HG02678 (cell line): ENCODE results near the gene MYO5B.
A peak's percentile ranks its signal among the peaks of the same experiment; 100 is the strongest.
"Not testable (repeated sequence)": the region's sequence is repeated elsewhere in the genome, so short reads cannot be mapped to it uniquely, and the experiment has no call there.

Source experiments
- ATAC-seq: cut with Tn5 transposase; IDR thresholded peaks from one replicate; pipeline ENCODE4 v1.9.1; 2021; ENCODE audit warnings: mild to moderate bottlenecking, moderate library complexity; ENCODE audit not compliant: unreplicated experiment

The MYO5B gene

GRCh38 chr18:49892148-49892924, 302.6 kb downstream of the MYO5B start:
- ATAC-seq, result no peak

GRCh38 chr18:49890041-49890440, 304.9 kb downstream of the MYO5B start:
- ATAC-seq, result no peak

GRCh38 chr18:49889552-49889951, 305.4 kb downstream of the MYO5B start:
- not testable (repeated sequence) for ATAC-seq

- no peak for ATAC-seq
Observed at GRCh38 chr18:49886891-49887764, 307.8 kb downstream of the MYO5B start.

GRCh38 chr18:49884959-49885358, 310.0 kb downstream of the MYO5B start:
- no peak for ATAC-seq

- ATAC-seq, result no peak
Observed at GRCh38 chr18:49884465-49884864, 310.5 kb downstream of the MYO5B start.

GRCh38 chr18:49880661-49881060, 314.3 kb downstream of the MYO5B start:
- no peak for ATAC-seq

- ATAC-seq, result no peak
Observed at GRCh38 chr18:49879271-49879580, 315.7 kb downstream of the MYO5B start.

- ATAC-seq, result no peak
Observed at GRCh38 chr18:49878567-49879270, 316.2 kb downstream of the MYO5B start.

GRCh38 chr18:49878015-49878414, 316.9 kb downstream of the MYO5B start:
- no peak for ATAC-seq

- ATAC-seq, result no peak
Observed at GRCh38 chr18:49876536-49876935, 318.4 kb downstream of the MYO5B start.

GRCh38 chr18:49875783-49876182, 319.2 kb downstream of the MYO5B start:
- ATAC-seq, result no peak

- ATAC-seq, result no peak
Observed at GRCh38 chr18:49875155-49875554, 319.8 kb downstream of the MYO5B start.

GRCh38 chr18:49874238-49874637, 320.7 kb downstream of the MYO5B start:
- no peak for ATAC-seq

GRCh38 chr18:49869354-49869753, 325.6 kb downstream of the MYO5B start:
- no peak for ATAC-seq

GRCh38 chr18:49866680-49867079, 328.3 kb downstream of the MYO5B start:
- ATAC-seq, result no peak

- ATAC-seq, result peak; percentile 61
Observed at GRCh38 chr18:49865401-49865800, 329.5 kb downstream of the MYO5B start.

GRCh38 chr18:49863769-49864621, 331.0 kb downstream of the MYO5B start:
- no peak for ATAC-seq

- ATAC-seq, result no peak
Observed at GRCh38 chr18:49862656-49863385, 332.1 kb downstream of the MYO5B start.

- no peak for ATAC-seq
Observed at GRCh38 chr18:49861659-49862058, 333.3 kb downstream of the MYO5B start.
